Heart left ventricle (tissue), 16 donors: ENCODE measurements around the gene STRADB. TPM values are rescaled to one million over a fixed set of nuclear protein-coding genes. Genes with fewer than 3 reads are reported as not detected.

Experiments used
- ATAC-seq, 4 donors: fragments of 200-7000 bp; cut with Tn5 transposase; one replicate each; pipeline ENCODE4 v1.9.1; 2020 to 2022; ENCODE audit warnings: moderate library complexity in 4 of 4, mild to moderate bottlenecking in 3 of 4, moderate number of reproducible peaks in 1 of 4
- DNase-seq, 5 donors: peaks; one replicate each; pipeline ENCODE4 v3.0.0-alpha.2; 2020
- H3K27ac ChIP-seq, 12 donors: fragments of 200-600 bp; sonication (generic) in 4 of 12; one replicate each; pipeline versions ENCODE4 v1.5.0 to v1.8.0; 2016 to 2022; ENCODE audit warnings: mild to moderate bottlenecking in 2 of 12
- H3K27me3 ChIP-seq, 9 donors: fragments of 200-600 bp; sonication (generic) in 2 of 9; one replicate each; pipeline versions ENCODE4 v1.5.1 to v1.8.0; 2016 to 2022; ENCODE audit warnings: mild to moderate bottlenecking in 3 of 9
- H3K36me3 ChIP-seq, 9 donors: fragments of 200-600 bp; sonication (generic) in 2 of 9; one replicate each; pipeline versions ENCODE4 v1.5.0 to v1.8.0; 2018 to 2022; ENCODE audit warnings: mild to moderate bottlenecking in 2 of 9
- H3K4me1 ChIP-seq, 12 donors: fragments of 200-600 bp; sonication (generic) in 4 of 12; one replicate each; pipeline versions ENCODE4 v1.5.0 to v1.8.0; 2016 to 2022; ENCODE audit warnings: mild to moderate bottlenecking in 3 of 12
- H3K4me3 ChIP-seq, 12 donors: fragments of 200-600 bp; sonication (generic) in 4 of 12; one replicate each; pipeline versions ENCODE4 v1.5.0 to v1.8.0; 2017 to 2022; ENCODE audit warnings: mild to moderate bottlenecking in 9 of 12, moderate library complexity in 4 of 12
- H3K9me3 ChIP-seq, 12 donors: fragments of 200-600 bp; sonication (generic) in 4 of 12; one replicate each; pipeline versions ENCODE4 v1.5.0 to v1.8.0; 2016 to 2022; ENCODE audit warnings: mild to moderate bottlenecking in 1 of 12
- POLR2A ChIP-seq, 2 donors: fragments of 450-650 bp; IDR thresholded peaks; one replicate each; pipeline ENCODE4 v1.6.1; 2017; ENCODE audit warnings: antibody characterized with exemption in 2 of 2, mild to moderate bottlenecking in 2 of 2, moderate library complexity in 2 of 2
- WGBS, 4 donors: extraction: QIAGEN DNeasy Blood & Tissue Kit in 2 of 4; methylation state at CpG; one replicate each; pipeline versions ENCODE4 v1.1.5 to v1.1.7; 2013 to 2018; 5-methylcytosine and 5-hydroxymethylcytosine counted together
- intact Hi-C, 10 donors: fragments of 100-400 bp; cut with DNase I; formaldehyde crosslinking; loops; one replicate each; pipeline versions ENCODE4 v1.11.1 to v1.14.2; 2022
- polyA plus RNA-seq, 2 donors: library from polyadenylated mRNA; stranded (reverse); fragments of 200-250 nt; gene quantifications; one replicate each; pipeline ENCODE4 v1.2.3, GENCODE V29; 2013
- total RNA-seq, 9 donors: library from RNA; depleted of rRNA in 2 of 9; stranded (reverse); fragments of >200 nt in 2 of 9; fragmentation: NEBNext Ultra II Directional in 3 of 9; extraction: Animal tissue kit (Norgen Biotek cat#: 25700) in 3 of 9; gene quantifications; one replicate each; pipeline versions ENCODE4 v1.1.0 to v1.2.4, GENCODE V29; 2016 to 2023
- TF ChIP-seq, protein P1 (sequence below), 12 donors: fragments of 200-600 bp; sonication (generic) in 4 of 12; IDR thresholded peaks; one replicate each; pipeline versions ENCODE4 v1.5.0 to v1.8.0; 2018 to 2022; ENCODE audit warnings: antibody characterized with exemption in 12 of 12, mild to moderate bottlenecking in 5 of 12
- donor health status: ischemic (EF 13 %, LVEDD 7.1; RV severe dilation, severe dysfunction).
- donor health status: healthy with polysubstance abuse.
- donor health status: DM: no; HTN: yes; CAD: no.
- donor health status: DM: no; HTN: no; CAD: no.
- donor health status: ischemic (EF 25% LVEDD 6.9; RV normal size, moderate dysfunction).
- donor health status: ischemic (EF 25% LVEDD 5.7; RV mildly dilated, moderate dysfunction).
- donor health status: healthy.
- donor health status: DM: yes; HTN: yes; CAD: no.
- donor health status: ischemic (EF 35%, LVEDD 5.7; RV mildly dilated, moderate dysfunction).
- donor health status: nonischemic (EF 11% LVEDD 7.7; RV severe dilation, severe dysfunction).
- donor health status: DM: yes; HTN: yes; CAD: no.
- donor health status: PGD.
- donor health status: ischemic (EF 29% LVEDD 5.4; RV normal size, mild dysfunction).
- donor health status: nonischemic (EF 23%, LVEDD 6.1; RV moderate dilation, normal function).

Gene STRADB
- total and polyA plus RNA-seq, 11 donors, result 28.6 to 105 (median 57.9) TPM

GRCh38 chr2:201408931-201409330, 42.6 kb upstream of the STRADB start:
- peaks cover 0 to 7% (median 0%) of the 10 kb centered on the region in 9 donors for H3K36me3 ChIP-seq
- intact Hi-C loops, result loop anchor here in 3 of 10 donors (5.0 to 10.0 kb wide), 4 partner anchors 38 to 216 kb away; partner anchors contain the start of genes STRADB (in 2 of the 3) and TRAK2 (in 2 of the 3)
- ATAC-seq (no peak), DNase-seq (no peak)
- H3K4me3 ChIP-seq, result no peak overlapping the region
- peaks cover under 1 to 74% (median 57%) of the 10 kb centered on the region in 12 donors for H3K4me1 ChIP-seq
- WGBS, 4 donors, result 92 to 97% (median 93%) methylated on average over 3 of the region's 3 CpGs
- H3K9me3 ChIP-seq, result no peaks in the 10 kb centered on the region
- no peak for TF ChIP-seq POLR2A (IDR thresholded peaks at IDR 0.05)
- TF ChIP-seq, protein P1, sequence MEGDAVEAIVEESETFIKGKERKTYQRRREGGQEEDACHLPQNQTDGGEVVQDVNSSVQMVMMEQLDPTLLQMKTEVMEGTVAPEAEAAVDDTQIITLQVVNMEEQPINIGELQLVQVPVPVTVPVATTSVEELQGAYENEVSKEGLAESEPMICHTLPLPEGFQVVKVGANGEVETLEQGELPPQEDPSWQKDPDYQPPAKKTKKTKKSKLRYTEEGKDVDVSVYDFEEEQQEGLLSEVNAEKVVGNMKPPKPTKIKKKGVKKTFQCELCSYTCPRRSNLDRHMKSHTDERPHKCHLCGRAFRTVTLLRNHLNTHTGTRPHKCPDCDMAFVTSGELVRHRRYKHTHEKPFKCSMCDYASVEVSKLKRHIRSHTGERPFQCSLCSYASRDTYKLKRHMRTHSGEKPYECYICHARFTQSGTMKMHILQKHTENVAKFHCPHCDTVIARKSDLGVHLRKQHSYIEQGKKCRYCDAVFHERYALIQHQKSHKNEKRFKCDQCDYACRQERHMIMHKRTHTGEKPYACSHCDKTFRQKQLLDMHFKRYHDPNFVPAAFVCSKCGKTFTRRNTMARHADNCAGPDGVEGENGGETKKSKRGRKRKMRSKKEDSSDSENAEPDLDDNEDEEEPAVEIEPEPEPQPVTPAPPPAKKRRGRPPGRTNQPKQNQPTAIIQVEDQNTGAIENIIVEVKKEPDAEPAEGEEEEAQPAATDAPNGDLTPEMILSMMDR (IDR thresholded peaks at IDR 0.05), result no peak
- peak overlapping the region in 3 of 12 donors; percentile 13 to 75 (median 28) for H3K27ac ChIP-seq
- no peaks in the 10 kb centered on the region for H3K27me3 ChIP-seq

GRCh38 chr2:201411421-201411820, 40.1 kb upstream of the STRADB start:
- H3K4me1 ChIP-seq, result peaks cover 0 to 82% (median 59%) of the 10 kb centered on the region in 12 donors
- H3K4me3 ChIP-seq, result no peak overlapping the region
- no peaks in the 10 kb centered on the region for H3K27me3 ChIP-seq
- no peaks in the 10 kb centered on the region for H3K9me3 ChIP-seq
- peak overlapping the region in 8 of 12 donors; percentile 2 to 93 (median 89) for H3K27ac ChIP-seq
- intact Hi-C loops, result loop anchor here in 2 of 10 donors (5.0 kb wide), 1 partner anchor 41 kb away; the partner anchor contains the start of genes STRADB (in 2 of the 2) and TRAK2 (in 2 of the 2)
- TF ChIP-seq POLR2A (IDR thresholded peaks at IDR 0.05), result no peak
- TF ChIP-seq, protein P1 (IDR thresholded peaks at IDR 0.05), result no peak
- ATAC-seq (no peak), DNase-seq (no peak)
- peaks cover 0 to 6% (median 0%) of the 10 kb centered on the region in 9 donors for H3K36me3 ChIP-seq

DNA sequence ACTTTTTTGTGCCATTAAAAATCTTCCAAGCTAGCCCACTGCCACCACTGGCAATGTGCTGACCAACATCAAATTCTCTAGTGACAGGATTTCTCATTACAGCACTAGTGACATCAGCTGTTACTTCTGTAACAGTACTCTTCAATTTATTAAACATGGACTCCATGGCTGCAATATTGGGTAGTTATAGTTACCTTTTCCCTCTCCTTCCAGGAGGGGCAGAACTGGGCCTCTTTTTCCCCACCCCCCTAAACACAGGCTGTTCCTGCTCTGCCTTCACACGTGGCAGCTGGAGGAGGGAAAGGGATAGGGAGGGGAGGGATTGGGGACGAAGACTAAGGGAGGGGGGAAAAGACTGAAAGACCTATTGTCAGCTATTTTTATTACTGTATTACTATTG, 38.4 kb upstream of the STRADB start:
- DNase-seq (peak in 1 of 5 donors; percentile 13), ATAC-seq (peak; percentile 33 to 73 (median 57))
- intact Hi-C loops, result loop anchor here in 3 of 10 donors (2.0 to 5.0 kb wide), 2 partner anchors 38 to 39 kb away; partner anchors contain the start of genes STRADB (in 3 of the 3) and TRAK2 (in 3 of the 3)
- 7 to 32% (median 24%) methylated on average over 2 of the region's 2 CpGs for WGBS, 4 donors
- Histone ChIP-seq H3K36me3 (peaks cover 0 to 9% (median 0%) of the 10 kb centered on the region in 9 donors), H3K27me3 (no peaks in the 10 kb centered on the region), H3K4me1 (peaks cover 0 to 77% (median 53%) of the 10 kb centered on the region in 12 donors), H3K4me3 (no peak overlapping the region), H3K9me3 (no peaks in the 10 kb centered on the region), H3K27ac (peak overlapping the region in 11 of 12 donors; percentile 67 to 93 (median 78))
- TF ChIP-seq, protein P1 (IDR thresholded peaks at IDR 0.05), result peak in 1 of 12 donors; percentile 12
- no peak for TF ChIP-seq POLR2A (IDR thresholded peaks at IDR 0.05)

- 33 to 44% (median 42%) methylated on average over 4 of the region's 4 CpGs for WGBS, 4 donors
- Histone ChIP-seq H3K4me3 (peak overlapping the region in 6 of 12 donors; percentile 5 to 26 (median 15)), H3K36me3 (peaks cover 0 to 13% (median 0%) of the 10 kb centered on the region in 9 donors), H3K9me3 (no peaks in the 10 kb centered on the region), H3K27ac (peak overlapping the region; percentile 30 to 93 (median 78)), H3K4me1 (peaks cover 0 to 76% (median 53%) of the 10 kb centered on the region in 12 donors), H3K27me3 (no peaks in the 10 kb centered on the region)
- TF ChIP-seq, protein P1 (IDR thresholded peaks at IDR 0.05), result no peak
- no peak for TF ChIP-seq POLR2A (IDR thresholded peaks at IDR 0.05)
- no peak for DNase-seq
- ATAC-seq, result peak in 2 of 4 donors; percentile 5 to 11
- intact Hi-C loops, result loop anchor here in 3 of 10 donors (2.0 to 5.0 kb wide), 2 partner anchors 37 to 39 kb away; partner anchors contain the start of genes STRADB (in 3 of the 3) and TRAK2 (in 3 of the 3)
These were observed 38.0 kb upstream of the STRADB start for GRCh38 chr2:201413552-201413951.
